OCI-LY1 (cell line): Measurements from ENCODE around the gene CMIP.

Experiments used
- H2AFZ ChIP-seq: fragments of 200-600 bp; sonication (generic), shearing (Covaris generic); 2 replicates; pipeline ENCODE4 v1.6.0; 2014; ENCODE audit warnings: antibody characterized with exemption, mild to moderate bottlenecking, low read length
- H3F3A ChIP-seq: fragments of 200-600 bp; sonication (generic), shearing (Covaris generic); 2 replicates; pipeline ENCODE4 v1.6.0; 2014; ENCODE audit warnings: mild to moderate bottlenecking, antibody characterized with exemption, low read length, moderate library complexity; ENCODE audit not compliant: insufficient read depth
- H3K27ac ChIP-seq: fragments of 200-600 bp; sonication (generic); 2 replicates; pipeline ENCODE4 v1.5.1; 2014; ENCODE audit warnings: low read length, mixed run types, mild to moderate bottlenecking, low read depth; ENCODE audit not compliant: poor library complexity, severe bottlenecking
- H3K27me3 ChIP-seq: fragments of 200-600 bp; sonication (generic); 2 replicates; pipeline ENCODE4 v1.6.0; 2014; ENCODE audit warnings: antibody characterized with exemption, mild to moderate bottlenecking, low read length, moderate library complexity; ENCODE audit not compliant: insufficient read depth
- H3K36me3 ChIP-seq: fragments of 200-600 bp; sonication (generic); 2 replicates; pipeline ENCODE4 v1.6.1; 2014; ENCODE audit warnings: mild to moderate bottlenecking, antibody characterized with exemption, low read length, moderate library complexity, mixed read lengths; ENCODE audit not compliant: insufficient read depth
- H3K4me1 ChIP-seq: fragments of 200-600 bp; sonication (generic); 2 replicates; pipeline ENCODE4 v1.5.1; 2014; ENCODE audit warnings: mild to moderate bottlenecking, low read length, moderate library complexity; ENCODE audit not compliant: insufficient read depth, severe bottlenecking
- H3K4me2 ChIP-seq: fragments of 200-600 bp; sonication (generic), shearing (Covaris generic); 2 replicates; pipeline ENCODE4 v1.6.1; 2014; ENCODE audit warnings: low read length
- H3K4me3 ChIP-seq: fragments of 200-600 bp; sonication (generic); 2 replicates; pipeline ENCODE4 v1.5.1; 2014; ENCODE audit warnings: low read length, low read depth, mild to moderate bottlenecking, mixed read lengths; ENCODE audit not compliant: poor library complexity, severe bottlenecking
- H3K79me2 ChIP-seq: fragments of 200-600 bp; shearing (Covaris generic); 2 replicates; pipeline ENCODE4 v1.6.1; 2016; ENCODE audit warnings: mixed run types, low read length, mixed read lengths; ENCODE audit not compliant: insufficient read depth
- H3K9ac ChIP-seq: fragments of 200-600 bp; sonication (generic), shearing (Covaris generic); 2 replicates; pipeline ENCODE4 v1.6.1; 2014; ENCODE audit warnings: mild to moderate bottlenecking, low read length, mixed read lengths
- H3K9me2 ChIP-seq: fragments of 200-600 bp; sonication (generic), shearing (Covaris generic); 2 replicates; pipeline ENCODE4 v1.6.1; 2014; ENCODE audit warnings: low read depth, mild to moderate bottlenecking, low read length, mixed read lengths
- H3K9me3 ChIP-seq: fragments of 200-600 bp; shearing (Covaris generic); 2 replicates; pipeline ENCODE4 v1.6.1; 2014; ENCODE audit warnings: low read length, mixed read lengths
- H4K20me1 ChIP-seq: fragments of 200-600 bp; sonication (generic), shearing (Covaris generic); 2 replicates; pipeline ENCODE4 v1.6.0; 2016; ENCODE audit warnings: mild to moderate bottlenecking, low read length; ENCODE audit not compliant: insufficient read depth
- EZH2 ChIP-seq: fragments of 200-600 bp; sonication (generic), shearing (Covaris generic); IDR thresholded peaks from 2 replicates; pipeline ENCODE4 v1.8.0; 2017; ENCODE audit warnings: borderline replicate concordance, mixed run types, mild to moderate bottlenecking, antibody characterized with exemption, low read length, moderate library complexity, mixed read lengths
- TF ChIP-seq, protein P1 (sequence below): fragments of 200-600 bp; sonication (generic), shearing (Covaris generic); IDR thresholded peaks from 2 replicates; pipeline ENCODE4 v1.5.1; 2017; ENCODE audit warnings: mild to moderate bottlenecking, antibody characterized with exemption, low read length, moderate library complexity, mixed read lengths

CMIP gene

DNA sequence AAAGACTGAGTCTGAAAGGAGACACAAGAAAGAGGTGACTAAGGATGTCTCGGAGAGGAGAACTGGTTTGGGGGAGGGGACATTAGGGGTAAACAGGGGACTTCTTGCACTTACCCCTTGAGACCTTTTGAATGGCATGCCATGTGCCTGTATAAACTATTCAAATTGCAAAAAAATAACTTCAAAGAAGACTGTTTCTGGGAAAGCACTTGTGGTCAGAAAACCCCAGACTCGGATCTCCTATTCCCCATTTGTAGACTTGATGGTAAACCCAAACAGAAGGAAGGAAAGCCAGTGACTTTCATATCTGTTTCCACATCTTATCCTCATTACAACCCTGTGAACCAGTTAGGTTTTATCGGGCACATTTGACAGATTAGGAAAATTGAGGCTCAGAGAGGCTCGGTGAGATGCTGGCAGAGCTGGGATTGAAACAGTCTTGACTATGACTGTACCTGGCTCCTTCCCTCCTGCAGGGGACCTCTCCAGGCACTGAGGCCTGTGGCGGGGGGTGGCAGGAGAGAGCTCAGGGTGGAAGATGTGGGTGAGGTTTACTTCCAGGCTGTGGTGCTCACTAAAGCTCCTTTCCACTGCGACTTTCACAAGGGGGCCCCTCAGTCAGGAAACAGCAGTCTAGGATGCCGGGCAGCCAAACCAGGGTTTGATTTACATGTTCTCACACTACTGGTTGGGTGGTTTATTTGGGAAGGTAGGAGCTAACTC is 304.0 kb downstream of the CMIP start:
- H3K9me2 ChIP-seq: no peaks in the 10 kb centered on the region
- peaks cover 67% of the 10 kb centered on the region for H3K4me1 ChIP-seq
- peaks cover 6% of the 10 kb centered on the region; the same call in 1 of the 2 replicates for H3F3A ChIP-seq
- peaks cover 9% of the 10 kb centered on the region; the same call in 1 of the 2 replicates for H3K79me2 ChIP-seq
- H3K27me3 ChIP-seq: no peaks in the 10 kb centered on the region
- TF ChIP-seq, protein P1, sequence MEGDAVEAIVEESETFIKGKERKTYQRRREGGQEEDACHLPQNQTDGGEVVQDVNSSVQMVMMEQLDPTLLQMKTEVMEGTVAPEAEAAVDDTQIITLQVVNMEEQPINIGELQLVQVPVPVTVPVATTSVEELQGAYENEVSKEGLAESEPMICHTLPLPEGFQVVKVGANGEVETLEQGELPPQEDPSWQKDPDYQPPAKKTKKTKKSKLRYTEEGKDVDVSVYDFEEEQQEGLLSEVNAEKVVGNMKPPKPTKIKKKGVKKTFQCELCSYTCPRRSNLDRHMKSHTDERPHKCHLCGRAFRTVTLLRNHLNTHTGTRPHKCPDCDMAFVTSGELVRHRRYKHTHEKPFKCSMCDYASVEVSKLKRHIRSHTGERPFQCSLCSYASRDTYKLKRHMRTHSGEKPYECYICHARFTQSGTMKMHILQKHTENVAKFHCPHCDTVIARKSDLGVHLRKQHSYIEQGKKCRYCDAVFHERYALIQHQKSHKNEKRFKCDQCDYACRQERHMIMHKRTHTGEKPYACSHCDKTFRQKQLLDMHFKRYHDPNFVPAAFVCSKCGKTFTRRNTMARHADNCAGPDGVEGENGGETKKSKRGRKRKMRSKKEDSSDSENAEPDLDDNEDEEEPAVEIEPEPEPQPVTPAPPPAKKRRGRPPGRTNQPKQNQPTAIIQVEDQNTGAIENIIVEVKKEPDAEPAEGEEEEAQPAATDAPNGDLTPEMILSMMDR: peak; percentile 16; the same call in 1 of the 2 replicates
- no peak for TF ChIP-seq EZH2
- H3K9ac ChIP-seq: peak overlapping the region; percentile 22; the same call in 1 of the 2 replicates
- no peaks in the 10 kb centered on the region for H3K9me3 ChIP-seq
- no peaks in the 10 kb centered on the region for H4K20me1 ChIP-seq
- peak overlapping the region; percentile 44 for H3K4me2 ChIP-seq
- peak overlapping the region; percentile 82 for H3K27ac ChIP-seq
- no peak overlapping the region for H2AFZ ChIP-seq
- peak overlapping the region; percentile 13 for H3K4me3 ChIP-seq
- no peaks in the 10 kb centered on the region for H3K36me3 ChIP-seq

DNA sequence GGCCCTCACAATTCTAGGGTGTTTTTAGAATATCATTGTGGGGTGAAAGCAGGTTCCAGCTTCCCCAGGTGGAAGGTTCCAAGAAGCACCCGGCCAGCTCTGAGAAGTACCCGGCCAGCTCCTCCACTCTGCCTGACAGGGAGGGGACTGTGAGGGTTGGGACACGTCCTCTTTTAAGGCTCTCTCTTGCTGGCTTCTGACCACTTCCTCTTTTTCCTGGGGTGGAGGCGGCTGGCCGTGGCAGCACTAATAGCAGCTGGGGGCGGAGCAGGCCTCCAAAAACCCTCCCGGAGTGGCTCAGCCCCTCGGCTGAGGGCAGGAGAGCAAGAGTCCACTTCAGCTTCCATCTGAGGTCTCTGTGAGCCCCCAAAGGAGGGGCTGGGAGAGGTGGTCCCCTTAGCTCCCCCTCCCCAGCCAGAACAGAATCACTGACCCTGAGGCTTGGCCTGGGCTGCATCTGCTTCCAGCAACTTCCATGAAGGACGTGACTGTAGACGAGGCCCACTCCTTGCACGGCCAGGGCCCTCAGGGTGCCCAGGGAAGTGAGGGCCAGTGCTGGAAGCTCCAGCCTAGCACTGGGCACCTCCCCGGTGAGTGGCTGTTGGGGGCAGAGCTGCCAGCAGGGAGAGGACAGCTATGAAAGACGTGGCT is 307.7 kb downstream of the CMIP start:
- Histone ChIP-seq H3K9me2 (no peaks in the 10 kb centered on the region), H3K27me3 (no peaks in the 10 kb centered on the region), H3K4me1 (peaks cover 44% of the 10 kb centered on the region), H3F3A (peaks cover 6% of the 10 kb centered on the region; the same call in 1 of the 2 replicates), H2AFZ (no peak overlapping the region), H3K9me3 (no peaks in the 10 kb centered on the region), H3K27ac (peak overlapping the region; percentile 85), H4K20me1 (no peaks in the 10 kb centered on the region), H3K36me3 (peaks cover 18% of the 10 kb centered on the region), H3K79me2 (no peaks in the 10 kb centered on the region), H3K4me2 (peak overlapping the region; percentile 61), H3K9ac (peak overlapping the region; percentile 63; the same call in 1 of the 2 replicates), H3K4me3 (peak overlapping the region; percentile 31)
- no peak for TF ChIP-seq EZH2
- TF ChIP-seq, protein P1: no peak

DNA sequence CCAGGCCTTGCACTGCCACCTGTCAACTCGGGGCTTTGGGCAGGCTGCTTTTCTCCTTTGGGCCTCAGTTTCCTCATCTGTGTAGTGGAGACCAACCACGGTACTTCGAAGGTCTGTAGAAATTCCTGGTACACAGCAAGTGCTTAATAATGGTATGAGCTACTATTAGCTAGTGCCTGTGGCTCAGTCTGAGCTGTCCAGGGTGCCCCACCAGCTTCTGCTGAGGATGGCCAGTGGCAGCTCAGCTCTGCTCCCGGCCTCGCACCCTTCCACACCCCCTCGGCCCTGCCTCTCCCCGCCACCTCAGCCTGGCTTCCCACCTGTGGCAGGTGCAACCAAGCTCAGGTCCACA is 308.2 kb downstream of the CMIP start:
- H2AFZ ChIP-seq: no peak overlapping the region
- H3K27ac ChIP-seq: peak overlapping the region; percentile 85
- H3K4me2 ChIP-seq: peak overlapping the region; percentile 61

More for the DNA sequence above, 308.2 kb downstream of the CMIP start:
- H3K79me2 ChIP-seq: no peaks in the 10 kb centered on the region
- TF ChIP-seq, protein P1: no peak
- TF ChIP-seq EZH2: no peak
- H3K36me3 ChIP-seq: peaks cover 23% of the 10 kb centered on the region
- H3K4me1 ChIP-seq: peaks cover 40% of the 10 kb centered on the region
- no peaks in the 10 kb centered on the region for H3K9me2 ChIP-seq
- H3K4me3 ChIP-seq: peak overlapping the region; percentile 31
- no peaks in the 10 kb centered on the region for H4K20me1 ChIP-seq
- H3F3A ChIP-seq: peaks cover 6% of the 10 kb centered on the region; the same call in 1 of the 2 replicates
- H3K9me3 ChIP-seq: no peaks in the 10 kb centered on the region
- H3K9ac ChIP-seq: peak overlapping the region; percentile 63; the same call in 1 of the 2 replicates
- H3K27me3 ChIP-seq: no peaks in the 10 kb centered on the region
